G401.6 (cell line): Measurements from ENCODE around the gene CCT7.
"Not testable (repeated sequence)": the region's sequence is repeated elsewhere in the genome, so short reads cannot be mapped to it uniquely, and the experiment has no call there.

Source experiments
- FAIRE-seq: peaks from 2 replicates; lab custom pipeline; 2012; peaks lifted over from hg19 to GRCh38; lab: Jason Lieb, UNC

Gene CCT7

DNA sequence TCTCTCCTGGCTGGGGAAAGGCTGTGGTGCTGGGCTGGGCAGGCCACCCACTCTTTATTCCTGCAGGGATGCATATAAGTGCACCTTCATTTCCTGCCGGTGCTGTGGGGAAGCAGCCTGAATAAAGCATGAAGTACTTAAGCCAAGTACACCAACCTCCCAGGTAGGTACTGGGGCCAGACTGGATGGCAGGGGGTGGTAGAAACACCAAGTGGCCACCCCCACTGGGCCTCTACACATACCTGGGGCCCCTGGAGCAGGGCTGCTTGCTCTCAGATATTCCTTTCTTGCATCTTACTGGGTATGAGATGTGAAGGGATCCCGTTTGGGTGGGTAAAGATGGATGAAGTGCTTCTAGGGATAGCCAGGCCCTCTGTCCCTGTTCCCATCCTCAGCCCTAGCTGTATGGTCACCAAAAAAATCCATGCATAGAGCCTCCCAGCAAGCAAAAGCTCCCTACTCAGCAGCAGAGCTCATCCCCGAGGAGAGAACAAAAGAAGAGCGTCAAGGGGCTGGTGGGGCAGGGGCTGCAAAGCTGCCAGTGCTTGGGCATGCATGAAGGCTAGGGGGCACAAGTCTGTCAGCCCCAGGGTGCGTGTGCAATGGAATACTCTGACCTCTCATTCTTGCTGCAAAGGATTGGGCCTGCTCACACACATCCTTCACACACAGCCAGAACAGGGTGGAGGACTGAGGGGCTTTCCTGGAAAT lies 22.0 kb downstream of the CCT7 start:
- no peak for FAIRE-seq

DNA sequence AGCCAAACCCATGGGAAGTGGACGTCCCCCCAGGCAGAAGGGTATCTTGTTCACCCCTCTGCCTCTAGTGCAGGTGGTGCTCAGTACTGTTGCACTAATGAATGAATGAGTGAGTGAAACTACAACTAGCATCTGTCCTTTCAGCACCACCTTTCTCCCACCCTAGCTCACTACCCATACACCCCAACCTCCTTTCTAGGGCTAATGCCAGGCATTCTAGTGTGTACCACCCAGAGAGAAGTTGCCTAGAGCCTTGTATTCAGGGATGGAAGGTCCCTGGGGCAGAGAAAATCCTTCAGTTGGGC lies 22.5 kb downstream of the CCT7 start:
- FAIRE-seq: no peak

DNA sequence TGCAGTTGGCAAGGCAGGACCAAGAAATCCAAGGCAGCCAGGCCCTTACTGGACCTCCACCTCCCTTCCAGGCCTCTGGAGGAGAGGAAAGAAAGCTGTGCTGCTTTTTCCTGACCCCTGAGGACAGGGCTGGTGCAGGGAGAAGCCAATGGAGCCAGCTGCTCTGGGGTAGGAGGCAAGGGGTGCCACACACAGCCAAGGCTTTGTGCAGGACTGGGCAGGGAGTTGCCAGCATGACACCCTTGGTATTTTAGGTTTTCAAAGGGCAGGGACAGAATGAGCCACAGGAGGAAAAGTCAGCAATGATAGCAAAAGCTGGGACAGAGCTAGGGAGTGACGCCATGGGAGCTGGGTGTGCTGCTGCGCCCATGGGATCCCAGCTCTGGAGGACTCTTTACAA lies 22.9 kb downstream of the CCT7 start:
- no peak for FAIRE-seq

DNA sequence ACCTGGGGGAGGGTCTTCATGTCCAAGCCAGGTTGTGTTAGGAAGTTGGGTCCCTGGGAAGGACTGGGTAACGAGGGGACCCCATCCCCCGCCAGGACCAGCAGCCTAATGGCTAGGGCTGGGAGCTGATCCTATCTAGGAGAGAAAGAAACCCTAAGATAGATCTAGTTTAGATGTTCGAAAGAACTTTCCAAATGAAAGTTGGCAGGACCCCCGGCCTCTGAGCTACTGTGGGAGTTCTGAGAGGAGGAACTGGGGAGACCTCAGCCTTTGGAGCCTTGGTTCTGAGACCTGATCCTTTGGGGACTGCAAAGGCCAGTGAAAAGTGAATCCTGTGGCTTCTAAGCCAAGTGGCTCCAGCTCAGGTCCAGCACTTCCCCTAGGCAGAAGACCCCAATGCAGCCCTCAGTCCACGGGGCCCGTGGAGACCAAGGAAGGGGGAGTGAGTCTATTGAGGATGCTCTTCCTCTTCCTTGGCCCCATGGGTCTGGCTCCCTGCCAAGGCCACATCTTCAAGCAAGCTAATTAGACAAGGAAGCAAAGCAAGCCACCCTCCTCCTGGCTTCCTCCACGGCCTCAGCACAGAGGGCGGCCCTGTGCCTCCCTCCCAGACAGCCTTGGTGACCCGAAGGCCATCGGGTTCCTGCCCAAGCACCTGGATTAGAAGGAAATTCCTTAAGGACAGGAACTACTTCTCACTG lies 23.5 kb downstream of the CCT7 start:
- FAIRE-seq: no peak

DNA sequence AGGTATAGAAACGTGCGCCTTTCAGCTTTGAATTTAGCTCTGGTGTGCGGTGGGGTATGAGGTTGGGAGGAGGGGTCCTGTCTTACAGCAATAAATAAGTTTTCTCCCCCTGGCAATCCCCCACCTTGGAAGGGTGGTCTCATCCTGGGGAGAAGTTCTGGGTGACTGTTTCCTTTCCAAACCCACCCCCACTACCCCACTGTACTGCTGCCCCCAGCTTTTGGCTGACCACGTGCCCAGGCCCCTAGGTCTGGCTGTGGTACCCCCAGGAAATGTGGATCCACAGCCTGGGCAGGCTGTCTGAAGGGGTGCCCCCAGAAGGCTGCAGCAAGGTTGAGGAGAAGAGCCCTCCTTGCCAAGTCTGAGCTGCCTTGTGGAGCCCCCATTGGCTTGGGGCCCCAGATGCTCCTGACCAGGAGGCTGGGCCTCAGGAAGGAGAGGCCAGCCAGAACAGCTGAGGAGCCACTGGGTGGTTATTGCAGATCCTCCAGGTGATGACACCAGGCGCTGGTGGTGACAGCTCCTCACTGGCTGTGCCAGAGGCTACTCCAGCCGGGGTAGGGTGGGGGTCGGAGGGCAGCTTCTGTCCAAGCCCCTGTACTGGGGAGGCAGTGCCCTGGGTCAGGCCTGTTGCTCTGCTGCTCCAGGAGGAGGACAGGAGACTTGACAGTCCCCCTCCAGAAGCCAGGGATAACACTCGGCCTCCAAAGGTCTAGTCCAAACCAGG lies 24.2 kb downstream of the CCT7 start:
- no peak for FAIRE-seq

DNA sequence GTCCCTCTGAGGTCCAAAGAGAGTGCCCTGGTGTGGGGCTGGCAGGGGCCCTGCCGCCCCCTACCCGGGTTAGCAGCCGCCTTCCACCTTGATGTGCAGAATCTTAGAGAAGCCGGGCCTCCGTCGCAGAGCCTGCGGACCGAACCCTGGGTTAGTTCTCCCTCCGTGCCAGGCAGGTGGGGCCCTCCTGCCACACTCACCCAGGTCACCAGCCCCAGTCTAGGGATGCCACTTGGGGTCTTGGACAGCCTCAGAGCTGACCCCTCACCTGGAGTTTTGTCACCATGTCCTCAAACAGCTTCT lies 24.8 kb downstream of the CCT7 start:
- FAIRE-seq: no peak

DNA sequence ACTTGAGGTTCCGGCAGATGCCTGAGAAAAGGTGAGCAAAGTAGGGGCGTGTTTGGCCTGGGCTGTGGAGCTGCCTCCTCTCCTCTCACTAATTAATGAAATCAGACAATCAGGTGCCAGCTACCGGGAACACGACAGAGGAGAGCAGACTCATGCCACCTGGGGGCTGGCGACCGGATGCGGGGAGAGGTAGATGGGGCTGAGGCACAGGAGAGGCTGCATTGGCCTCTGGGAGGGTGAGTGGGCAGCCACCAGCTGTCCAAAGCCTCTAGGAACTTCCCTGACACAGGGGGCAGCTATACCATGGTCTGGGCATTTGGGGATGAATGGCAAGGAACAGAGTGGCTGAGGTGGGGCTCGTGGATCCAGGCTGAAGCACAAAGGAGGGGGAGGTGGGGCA lies 25.2 kb downstream of the CCT7 start:
- FAIRE-seq: no peak

DNA sequence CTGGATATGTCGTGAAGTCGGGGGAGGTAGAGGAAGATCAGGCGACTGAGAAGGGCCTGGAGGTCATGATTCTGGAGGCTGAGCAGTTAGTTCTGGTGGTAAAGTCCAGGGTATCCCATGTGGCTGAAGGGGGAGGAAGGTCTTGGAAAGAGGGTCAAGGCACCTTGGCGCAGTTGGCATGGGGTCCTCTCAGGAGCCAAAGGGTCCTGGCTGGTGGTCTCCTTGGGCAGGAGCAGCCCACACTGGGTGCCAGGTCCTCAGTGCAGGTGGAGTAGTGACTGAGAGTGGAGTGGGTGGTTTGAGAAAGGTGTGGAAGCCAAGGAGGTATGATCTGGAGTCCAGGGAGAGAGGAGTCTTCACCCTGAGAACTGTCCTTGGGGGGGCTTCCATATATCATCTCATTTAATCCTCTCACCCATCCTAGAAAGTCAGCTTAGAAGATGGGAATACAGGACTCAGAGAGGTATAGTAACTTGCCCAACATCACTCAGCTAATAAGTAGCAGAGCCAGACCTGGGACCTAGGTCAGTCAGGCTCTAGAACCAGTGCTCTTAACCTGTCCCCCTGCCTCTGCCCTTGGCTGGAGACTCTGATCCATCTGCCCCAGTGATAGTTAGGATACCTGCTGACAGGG lies 25.7 kb downstream of the CCT7 start:
- no peak for FAIRE-seq

DNA sequence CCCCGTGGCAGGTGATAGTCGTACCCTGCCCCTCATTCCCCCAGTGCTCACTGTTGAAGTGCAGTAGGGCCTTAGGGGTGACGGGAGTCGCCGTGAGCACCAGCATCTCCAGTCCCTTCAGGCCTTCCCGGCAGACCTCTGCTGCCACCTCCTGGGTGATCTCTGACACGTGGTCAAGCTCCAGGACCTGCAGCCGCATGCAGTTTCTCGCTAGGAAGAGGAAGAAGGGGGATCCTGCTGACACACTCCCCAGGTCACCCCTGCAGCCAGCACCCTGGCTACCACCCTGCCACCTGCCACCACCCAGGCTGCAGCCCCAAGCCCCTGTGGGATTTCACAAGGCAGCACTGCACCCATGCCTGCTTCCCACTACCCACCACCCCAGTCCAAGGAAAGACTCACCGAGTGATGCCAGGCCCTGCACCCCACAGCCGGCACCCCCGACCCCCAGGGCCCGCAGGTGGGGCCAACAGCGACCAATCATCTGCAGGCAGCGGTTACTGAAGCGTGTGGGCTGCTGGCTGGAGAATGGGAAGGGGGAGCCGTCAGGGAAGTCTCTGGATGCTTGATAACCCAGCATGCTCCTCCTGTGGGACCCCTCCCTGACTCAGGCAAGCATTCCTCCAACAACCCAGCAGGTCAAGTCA lies 26.4 kb downstream of the CCT7 start:
- FAIRE-seq: no peak

DNA sequence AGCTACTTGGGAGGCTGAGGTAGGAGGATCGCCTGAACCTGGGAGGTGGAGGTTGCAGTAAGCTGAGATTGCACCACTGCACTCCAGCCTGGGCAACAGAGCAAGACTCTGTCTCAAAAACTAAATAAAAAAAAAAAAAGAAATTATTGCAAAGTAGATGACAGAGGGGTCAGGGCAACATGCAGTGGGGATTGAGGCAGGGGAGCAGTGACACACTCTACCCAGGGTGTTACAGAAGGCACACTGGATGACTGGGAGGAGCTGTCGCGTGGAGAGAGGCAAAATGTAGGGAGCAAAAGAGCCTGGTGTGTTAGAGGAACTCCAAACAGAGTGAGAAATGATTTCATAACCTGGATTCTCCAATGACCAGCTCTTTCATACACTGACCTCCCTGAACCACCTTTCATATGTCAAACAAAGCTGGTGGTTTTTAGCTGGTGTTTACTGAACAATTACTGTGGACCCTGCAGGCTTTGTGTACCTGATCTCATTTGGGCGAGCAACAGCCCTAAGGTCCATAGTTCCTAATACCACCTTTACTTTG lies 28.1 kb downstream of the CCT7 start:
- no peak for FAIRE-seq

DNA sequence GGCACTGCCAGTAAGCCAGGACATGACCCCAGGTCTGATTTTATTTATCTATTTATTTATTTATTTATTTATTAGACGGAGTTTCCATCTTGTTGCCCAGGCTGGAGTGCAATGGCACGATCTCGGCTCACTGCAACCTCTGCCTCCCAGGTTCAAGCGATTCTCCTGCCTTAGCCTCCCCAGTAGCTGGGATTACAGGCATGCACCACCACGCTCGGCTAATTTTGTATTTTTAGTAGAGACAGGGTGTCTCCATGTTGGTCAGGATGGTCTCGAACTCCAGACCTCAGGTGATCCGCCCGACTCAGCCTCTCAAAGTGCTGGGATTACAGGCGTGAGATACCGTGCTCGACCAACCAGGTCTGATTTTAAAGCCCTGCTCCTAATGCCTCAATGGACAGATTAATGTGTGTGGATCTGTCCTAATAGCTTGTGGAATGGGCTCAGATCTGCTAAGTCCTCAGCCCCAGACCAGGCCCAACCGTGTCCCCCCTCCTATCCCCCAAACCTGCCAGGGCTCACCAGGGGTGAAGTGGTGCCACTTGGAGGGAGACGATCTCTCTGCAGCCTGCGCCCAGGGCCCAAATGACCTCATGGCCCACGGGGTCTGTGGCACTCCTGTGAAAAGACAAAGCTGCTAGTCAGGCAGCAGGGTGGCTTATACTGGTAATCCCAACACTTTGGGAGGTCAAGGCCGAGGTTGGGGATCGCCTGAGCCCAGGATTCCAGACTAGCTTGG lies 28.8 kb downstream of the CCT7 start:
- FAIRE-seq: not testable (repeated sequence)

DNA sequence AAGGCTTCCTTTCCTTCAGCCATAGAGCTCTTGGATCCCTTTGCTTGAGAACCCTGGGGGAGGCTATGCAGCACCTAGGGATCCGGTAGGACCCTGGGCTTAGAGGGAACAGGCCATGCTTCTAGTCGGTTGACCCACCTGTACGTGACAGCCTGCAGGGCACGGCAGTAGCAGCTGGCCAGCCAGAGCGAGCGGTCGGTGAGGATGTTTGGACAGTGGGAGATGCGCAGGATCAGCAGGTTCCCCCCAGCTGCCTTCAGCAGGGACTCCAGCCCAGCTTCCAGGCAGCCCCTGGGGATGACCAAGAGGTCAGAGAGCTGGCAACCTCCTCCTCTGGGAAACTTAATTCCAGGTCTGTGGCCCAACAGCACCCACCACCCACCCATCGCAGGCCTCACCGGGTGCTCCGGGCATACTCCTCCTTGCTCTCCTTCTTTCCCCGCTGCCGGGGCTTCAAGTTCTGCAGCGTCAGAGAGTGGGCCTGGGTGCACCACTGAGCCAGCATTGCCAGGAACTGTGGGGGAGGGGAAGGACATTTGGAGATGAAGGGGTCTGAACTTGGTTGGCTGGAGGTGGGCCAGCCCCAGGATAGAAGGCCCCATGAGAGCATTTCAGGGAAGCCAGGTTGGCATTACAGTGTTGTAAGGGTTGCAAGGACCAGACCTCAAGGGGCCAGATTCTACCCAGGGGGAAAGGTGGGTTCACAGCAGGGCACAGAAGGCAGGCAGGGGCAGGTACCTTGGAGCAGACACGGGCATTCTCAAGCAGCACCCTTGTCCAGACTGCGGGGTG lies 29.6 kb downstream of the CCT7 start:
- FAIRE-seq: no peak

DNA sequence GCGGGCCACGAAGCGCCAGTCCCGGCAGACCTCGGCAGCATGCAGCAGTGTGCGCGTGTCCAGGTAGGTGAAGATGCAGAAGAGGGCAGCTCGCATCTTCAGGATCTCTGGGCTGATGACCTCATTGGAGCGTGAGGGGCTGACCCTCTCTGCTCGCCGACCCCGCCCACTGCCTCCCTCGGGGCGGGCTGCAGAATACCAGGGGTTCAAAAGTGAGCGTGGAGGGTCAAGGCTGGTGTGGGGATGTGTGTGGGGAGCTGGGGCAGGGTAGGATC lies 30.2 kb downstream of the CCT7 start:
- no peak for FAIRE-seq

DNA sequence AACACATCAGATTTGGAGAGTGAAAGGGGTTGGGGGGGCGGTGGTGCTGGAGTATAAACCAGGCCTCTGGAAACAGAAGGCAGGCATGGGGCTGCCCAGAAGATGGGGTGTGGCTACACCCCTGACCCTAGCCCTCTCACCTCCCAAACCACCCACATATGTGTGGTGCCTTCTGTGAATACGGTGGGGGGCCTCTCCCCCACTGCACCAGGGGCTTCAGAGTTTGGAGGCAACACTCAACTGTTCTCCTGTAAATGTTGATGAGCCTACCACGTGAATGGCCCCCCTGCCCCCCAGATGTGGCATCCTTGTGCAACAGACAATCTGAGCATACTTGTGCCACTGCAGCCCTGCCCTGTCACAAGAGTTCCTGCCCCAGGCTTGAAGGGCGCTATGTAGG lies 30.7 kb downstream of the CCT7 start:
- no peak for FAIRE-seq

DNA sequence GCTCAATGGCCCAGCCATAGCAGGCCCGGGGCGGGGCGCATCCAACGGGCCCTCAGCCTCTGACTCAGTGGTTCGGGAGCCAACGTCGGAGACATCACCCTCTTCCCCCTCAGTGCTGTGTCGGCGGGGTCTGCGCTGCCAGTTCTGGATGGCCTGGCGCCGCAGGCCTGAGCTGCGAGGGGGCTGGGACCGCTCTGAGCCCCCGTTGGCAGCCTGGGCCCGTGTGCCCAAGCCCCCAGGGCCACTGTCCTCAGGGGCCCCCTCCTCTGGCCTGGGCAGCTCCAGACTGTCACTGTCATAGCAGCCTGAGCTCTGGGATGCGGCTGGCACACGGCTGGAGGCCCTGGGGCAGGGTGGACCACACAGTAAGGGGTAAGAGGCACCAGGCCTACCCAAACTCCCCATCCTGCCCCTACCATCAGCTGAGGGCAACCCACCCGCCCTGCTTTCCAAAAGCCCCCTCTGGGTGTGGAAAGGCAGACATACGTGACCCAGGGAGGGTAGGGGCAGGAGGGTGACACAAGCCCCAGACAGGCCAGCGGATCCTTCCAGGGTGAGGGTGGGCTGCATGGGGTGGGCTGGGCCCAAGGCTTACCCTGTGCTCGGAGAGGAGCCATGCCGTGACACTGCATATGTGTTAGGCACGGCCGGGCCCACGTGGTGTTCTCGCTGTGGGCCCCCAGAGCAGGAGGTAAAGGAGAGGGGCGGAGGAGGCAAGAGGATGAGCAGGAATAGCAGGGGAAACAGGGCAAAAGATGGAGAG lies 31.4 kb downstream of the CCT7 start:
- FAIRE-seq: no peak

DNA sequence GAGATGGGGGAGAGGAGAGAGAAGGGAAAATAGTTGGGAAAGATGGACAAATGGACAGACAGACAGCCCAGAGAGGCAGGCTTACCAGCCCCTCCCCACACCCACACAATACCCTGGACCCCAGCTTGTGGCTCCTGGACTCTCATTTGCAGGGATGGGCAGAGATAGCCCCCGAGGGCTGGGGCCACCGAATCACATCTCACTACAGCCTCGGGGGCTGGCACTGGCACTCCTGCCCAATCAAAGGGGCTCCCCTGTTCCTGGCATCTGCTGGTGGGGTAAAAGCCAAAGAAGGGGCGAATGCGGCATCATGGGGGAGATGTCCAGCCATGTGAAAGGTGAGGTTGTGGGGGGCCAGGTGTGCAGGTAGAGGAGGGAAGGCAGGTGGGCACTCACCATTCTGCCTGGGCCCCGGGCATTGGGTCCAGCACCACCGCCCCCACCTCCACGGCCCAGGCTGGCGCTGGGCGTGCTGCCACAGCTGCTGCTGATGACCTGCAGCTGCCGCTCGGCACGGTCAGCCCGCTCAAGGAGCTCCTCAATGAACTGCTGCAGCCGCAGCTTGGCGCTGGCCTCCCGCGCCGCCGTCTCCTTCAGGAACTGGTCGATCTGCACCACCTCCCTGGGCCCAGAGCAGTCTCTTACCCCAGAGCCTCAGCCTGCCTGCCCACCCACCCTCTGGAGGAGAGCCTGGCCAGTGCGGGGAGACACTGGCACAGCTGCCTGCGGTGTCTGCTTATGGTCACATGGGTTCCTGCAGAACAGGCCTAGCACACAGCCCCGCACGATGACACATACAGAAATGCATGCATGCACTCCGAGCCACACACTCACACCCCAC lies 32.2 kb downstream of the CCT7 start:
- no peak for FAIRE-seq

DNA sequence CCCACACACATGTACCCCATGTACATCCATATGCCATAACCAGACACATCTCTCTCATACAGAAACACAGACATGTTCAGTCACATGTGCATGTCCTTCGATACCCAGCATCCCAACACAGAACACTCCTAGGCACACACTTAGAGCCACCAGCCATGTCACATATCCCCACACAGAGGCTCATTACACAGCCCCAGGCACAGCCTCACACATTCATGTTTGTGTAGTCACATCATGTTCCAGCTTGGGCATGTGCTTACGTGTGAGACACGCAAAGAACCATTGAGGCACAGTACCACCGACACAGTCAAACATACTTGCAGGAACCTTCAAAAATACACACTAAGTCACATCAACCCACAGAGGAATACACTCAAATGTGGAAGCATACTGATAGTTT lies 32.9 kb downstream of the CCT7 start:
- no peak for FAIRE-seq

DNA sequence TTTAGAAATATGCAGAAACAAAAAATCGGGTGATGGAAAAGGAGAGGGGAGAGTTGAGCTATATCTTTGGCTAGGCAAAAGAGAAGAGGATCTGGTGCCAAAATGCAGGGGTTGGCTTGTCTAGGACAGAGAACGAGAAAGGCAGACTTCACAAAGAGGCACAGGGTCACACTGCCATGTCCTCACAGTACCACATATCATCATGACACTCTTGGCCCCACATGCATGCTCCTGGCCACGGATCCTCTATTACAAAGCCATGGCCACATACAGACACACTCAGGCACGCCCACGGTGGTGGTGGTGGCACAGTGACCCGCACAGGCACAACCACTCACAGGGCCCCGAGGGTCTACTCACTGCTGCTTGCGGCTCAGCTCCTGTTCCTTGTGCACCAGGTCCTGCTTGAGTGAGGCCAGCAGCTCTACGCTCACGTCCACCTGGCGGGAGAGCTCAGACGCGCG lies 34.3 kb downstream of the CCT7 start:
- no peak for FAIRE-seq
